Stomach (tissue), 4 donors: ENCODE results near the gene SUDS3.

Experiments used
- CTCF ChIP-seq, 7 experiments: fragments of 450-650 bp in 4 of 7; fragments of 200-600 bp in 3 of 7; sonication (generic) in 3 of 7; IDR thresholded peaks; one replicate each; pipeline ENCODE4 v1.5.1; 2016 to 2019; ENCODE audit warnings: antibody characterized with exemption in 7 of 7, control low read depth in 2 of 7, mild to moderate bottlenecking in 1 of 7
- EP300 ChIP-seq: sonication (generic); formaldehyde crosslinking; IDR thresholded peaks from one replicate; pipeline ENCODE4 v1.6.1; 2017; ENCODE audit warnings: antibody characterized with exemption
- POLR2A ChIP-seq, 4 donors: fragments of 450-650 bp; IDR thresholded peaks; one replicate each; pipeline ENCODE4 v1.6.1; 2016; ENCODE audit warnings: antibody characterized with exemption in 4 of 4, control low read depth in 2 of 4, mild to moderate bottlenecking in 1 of 4, moderate library complexity in 1 of 4
- POLR2AphosphoS5 ChIP-seq, 3 donors: sonication (generic); formaldehyde crosslinking; IDR thresholded peaks; one replicate each; pipeline ENCODE4 v1.6.1; 2016; ENCODE audit warnings: antibody characterized with exemption in 3 of 3

- no peak for TF ChIP-seq POLR2A (IDR thresholded peaks at IDR 0.05)
- TF ChIP-seq CTCF (IDR thresholded peaks at IDR 0.05): no peak
- no peak for TF ChIP-seq EP300
- TF ChIP-seq POLR2AphosphoS5 (IDR thresholded peaks at IDR 0.05): no peak
Measured at GRCh38 chr12:118370601-118371000, 5.8 kb upstream of the SUDS3 start.
